H4 (cell line): ENCODE data around the gene CREB1. TPM values are rescaled to one million over a fixed set of nuclear protein-coding genes. Genes with fewer than 3 reads are reported as not detected.
"Not testable (repeated sequence)": the region's sequence is repeated elsewhere in the genome, so short reads cannot be mapped to it uniquely, and the experiment has no call there.

Source experiments
- DNase-seq: peaks from one replicate; pipeline ENCODE4 v3.0.0-alpha.2; 2015; ENCODE audit warnings: low spot score
- total RNA-seq: library from RNA; depleted of rRNA; stranded (reverse); fragments of >200 nt; shearing (Covaris generic); gene quantifications from 2 replicates; pipeline ENCODE4 v1.2.3, GENCODE V29; 2014; rRNA removed

Gene CREB1
- total RNA-seq, 1 experiment from 2014 or later = 37.9 TPM

DNA sequence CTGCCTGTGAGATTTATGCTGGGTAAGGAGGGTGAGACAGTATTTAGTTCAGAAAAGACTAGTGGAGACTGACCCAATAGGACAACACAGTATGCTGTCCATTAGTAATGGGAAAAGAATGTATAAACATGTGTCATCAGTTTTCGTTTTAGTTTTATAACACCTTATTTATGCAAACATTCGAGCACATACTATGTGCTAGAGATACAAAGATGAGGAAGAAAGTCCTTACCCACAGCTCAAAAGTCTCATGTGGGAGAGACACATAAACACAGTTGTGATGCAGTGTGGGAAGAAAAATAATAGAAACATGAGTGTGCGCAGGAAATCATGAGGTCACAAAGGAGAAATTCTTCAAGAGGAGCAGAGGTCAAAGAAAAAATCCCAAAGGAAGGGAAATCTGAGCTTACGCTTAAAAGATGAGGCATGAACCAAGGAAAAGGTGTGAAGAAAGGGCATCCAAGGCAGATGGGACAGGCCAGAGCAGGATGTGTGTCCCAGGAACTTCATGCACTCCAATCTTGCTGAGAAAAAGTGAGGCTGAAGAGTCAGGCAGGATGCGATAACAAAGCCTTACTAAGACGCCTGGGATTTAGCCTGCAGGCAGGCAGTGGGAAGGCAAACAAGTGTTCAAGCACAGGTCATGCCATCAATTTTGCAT lies 87.4 kb downstream of the CREB1 start:
- DNase-seq = peak; percentile 37

- DNase-seq = no peak
These were observed 90.0 kb downstream of the CREB1 start for GRCh38 chr2:207619764-207620203.

DNA sequence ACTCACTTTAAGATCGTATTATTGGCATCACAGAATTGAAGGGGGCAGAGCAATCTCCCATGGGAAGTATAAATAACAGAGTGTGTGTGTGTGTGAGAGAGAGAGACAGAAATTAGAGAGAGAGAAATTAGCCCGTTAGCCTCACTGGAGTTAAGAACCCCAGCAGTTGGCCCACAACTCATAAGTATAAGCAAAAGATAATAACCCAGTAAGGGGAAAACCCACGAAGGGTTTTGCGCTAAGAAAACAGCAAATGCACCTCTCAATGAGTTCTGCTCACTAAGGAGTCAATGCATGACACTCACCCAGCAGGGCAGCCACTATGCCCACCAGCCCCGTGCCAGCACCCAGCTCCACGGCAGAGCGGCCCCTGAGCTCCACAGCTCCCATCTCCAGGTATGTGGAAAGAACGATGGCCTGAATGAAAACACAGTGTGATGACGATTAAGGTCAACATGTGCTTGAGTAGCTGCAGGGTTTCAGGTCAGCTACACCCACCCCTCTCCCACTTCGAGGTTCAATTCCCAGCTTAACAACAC lies 91.8 kb downstream of the CREB1 start:
- no peak for DNase-seq

- DNase-seq = peak; percentile 23
These were observed 94.6 kb downstream of the CREB1 start for GRCh38 chr2:207624185-207625013.

- peak; percentile 73 for DNase-seq
These were observed 95.5 kb downstream of the CREB1 start, which contains the start of gene METTL21A for GRCh38 chr2:207625014-207625907. Gene METTL21A, minus strand, starts transcription at chr2:207625394. Its CDS starts 1,019 bp downstream, at chr2:207624375.

- no peak for DNase-seq
These were observed 99.8 kb downstream of the CREB1 start for GRCh38 chr2:207629553-207629952.

DNA sequence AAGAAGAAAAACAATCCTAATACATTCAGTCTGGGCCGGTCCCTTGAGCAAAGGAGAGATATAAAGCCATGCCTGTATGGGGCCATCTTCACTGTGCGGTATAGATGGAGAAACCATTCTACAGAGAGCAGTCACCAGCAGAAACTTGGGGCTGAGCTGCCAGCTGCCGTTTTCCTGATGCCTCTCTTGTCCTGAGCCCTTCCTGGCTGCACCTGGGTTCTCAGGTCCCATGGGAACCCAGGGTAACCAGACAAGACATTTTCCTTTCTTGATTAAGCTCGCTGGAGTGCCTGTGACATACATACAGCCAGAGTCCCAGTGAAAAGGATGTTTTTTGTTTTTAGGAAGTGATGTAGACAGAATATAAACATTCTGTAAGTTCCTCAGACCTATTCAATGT lies 100.7 kb downstream of the CREB1 start:
- no peak for DNase-seq

- DNase-seq = peak; percentile 45
These were observed 103.1 kb downstream of the CREB1 start for GRCh38 chr2:207632575-207633493.

DNA sequence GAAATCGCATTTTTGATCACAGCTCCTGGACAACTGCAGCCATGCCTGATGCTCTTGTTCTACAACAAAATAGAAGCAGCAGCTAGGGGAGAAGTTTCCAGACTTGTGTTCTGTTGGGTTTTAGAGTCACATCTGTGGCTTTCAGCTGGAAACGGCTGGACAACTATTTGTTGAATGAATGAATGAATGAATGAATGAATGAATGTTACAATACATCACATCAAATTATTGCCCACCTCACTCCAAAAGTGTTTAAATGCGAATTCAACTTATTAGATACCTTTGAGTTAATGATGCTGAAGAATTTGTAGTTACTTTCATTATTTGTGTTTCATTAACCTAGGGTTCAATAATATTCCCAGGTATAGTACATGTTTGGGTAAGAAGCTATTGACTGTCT lies 103.9 kb downstream of the CREB1 start:
- DNase-seq = no peak

DNA sequence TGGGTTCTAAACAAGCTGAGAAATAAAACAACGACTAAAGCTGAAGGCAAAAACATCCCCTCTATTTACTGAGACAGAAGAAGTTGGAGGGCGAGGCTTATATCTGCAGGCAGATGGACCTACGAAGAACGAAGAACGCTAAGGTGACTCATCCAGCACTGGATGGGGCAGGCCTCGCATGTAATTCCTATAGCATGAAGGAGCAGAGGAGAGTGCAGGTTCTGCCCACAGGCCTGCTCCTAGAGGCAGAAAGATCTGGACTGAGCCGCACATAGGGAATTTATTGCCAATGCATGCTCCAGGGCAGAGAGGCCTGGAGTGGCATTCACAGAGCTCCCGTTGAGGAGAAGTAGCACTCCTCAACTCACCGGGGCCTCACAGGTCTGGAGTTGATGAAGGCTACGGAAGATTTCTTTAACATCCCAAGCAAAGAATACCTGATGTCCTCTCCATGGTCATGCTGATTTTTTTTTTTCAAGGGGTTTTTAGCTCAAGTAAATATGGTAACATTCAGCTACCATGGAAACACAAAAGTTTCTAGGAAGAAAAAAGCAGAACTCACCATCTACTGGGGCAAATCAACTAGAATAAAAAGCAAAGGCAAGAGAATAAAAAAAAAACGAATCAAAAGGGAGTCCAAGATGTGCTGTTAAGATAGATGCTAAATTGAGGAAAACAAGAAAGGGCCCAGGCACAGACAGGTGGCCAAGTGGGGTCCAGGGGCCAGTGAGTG lies 105.9 kb downstream of the CREB1 start:
- DNase-seq = no peak

- not testable (repeated sequence) for DNase-seq
These were observed 109.5 kb downstream of the CREB1 start for GRCh38 chr2:207639288-207639687.

DNA sequence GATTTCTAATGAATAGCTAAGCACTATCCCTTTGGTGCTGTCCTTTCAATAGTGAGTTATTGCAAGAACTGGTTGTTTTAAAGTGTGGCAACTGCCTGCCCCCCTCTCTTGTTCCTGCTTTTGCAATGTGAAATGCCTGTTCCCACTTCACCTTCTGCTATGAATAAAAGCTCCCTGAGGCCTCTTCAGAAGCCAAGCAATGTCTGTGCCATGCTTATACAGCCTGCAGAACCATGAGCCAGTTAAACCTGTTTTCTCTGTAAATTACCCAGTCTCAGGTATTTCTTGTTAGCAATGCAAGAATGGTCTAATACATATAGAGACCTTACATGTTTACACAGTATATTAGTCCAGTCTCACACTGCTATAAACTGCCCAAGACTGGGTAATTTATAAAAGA lies 110.4 kb downstream of the CREB1 start:
- no peak for DNase-seq

GRCh38 chr2:207640661-207641060 lies 110.9 kb downstream of the CREB1 start:
- no peak for DNase-seq

DNA sequence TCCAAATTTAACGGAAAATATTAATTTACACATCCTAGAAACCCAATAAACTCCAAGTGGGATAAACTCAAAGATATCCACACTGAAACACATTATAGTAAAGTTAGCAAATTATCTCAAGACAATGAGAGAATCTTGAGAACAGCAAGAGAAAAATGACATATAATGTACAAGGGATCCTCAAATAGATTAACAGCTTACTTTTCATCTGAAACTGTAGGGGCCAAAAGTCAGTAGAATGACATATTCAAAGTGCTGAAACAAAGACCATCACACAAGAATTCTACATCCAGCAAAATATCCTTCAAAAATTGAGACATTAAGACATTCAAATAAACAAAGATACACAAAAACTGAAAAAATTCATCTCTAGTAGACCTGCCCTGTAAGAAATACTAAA lies 114.1 kb downstream of the CREB1 start:
- DNase-seq = no peak

DNA sequence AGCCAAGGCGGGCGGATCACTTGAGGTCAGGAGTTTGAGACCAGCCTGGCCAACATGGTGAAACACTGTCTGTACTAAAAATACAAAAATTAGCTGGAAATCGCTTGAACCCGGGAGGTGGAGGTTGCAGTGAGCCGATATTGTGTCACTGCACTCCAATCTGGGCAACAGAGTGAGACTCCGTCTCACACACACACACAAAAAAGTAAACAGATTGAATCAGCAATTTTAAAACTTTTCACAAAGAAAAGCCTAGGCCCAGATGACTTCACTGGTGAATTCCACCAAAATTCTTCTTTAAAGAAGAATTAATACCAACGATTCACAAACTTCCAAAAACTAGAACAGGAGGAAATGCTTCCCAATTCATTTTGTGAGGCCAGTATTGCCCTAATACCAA lies 116.8 kb downstream of the CREB1 start:
- not testable (repeated sequence) for DNase-seq

Other genes starting within 250 kb of the CREB1 start
- gene METTL21A, start 95.4 kb downstream of the CREB1 start, total RNA-seq = 20.8 and 38.1 TPM in 2 replicates
- 1.6 and 3.3 TPM in 2 replicates for gene CCNYL1, start 181.7 kb downstream of the CREB1 start, total RNA-seq
- gene FZD5, start 239.9 kb downstream of the CREB1 start, total RNA-seq = 2.3 and 2.8 TPM in 2 replicates